Heart right ventricle (tissue), 16 donors: ENCODE data around the gene LAMC2. TPM values are rescaled to one million over a fixed set of nuclear protein-coding genes. Genes with fewer than 3 reads are reported as not detected.

Experiments
- ATAC-seq, 8 donors: fragments of 200-7000 bp; cut with Tn5 transposase; one replicate each; pipeline ENCODE4 v1.9.1; 2020; ENCODE audit warnings: mild to moderate bottlenecking in 8 of 8, moderate library complexity in 8 of 8, moderate number of reproducible peaks in 1 of 8
- DNase-seq, 2 donors: peaks; one replicate each; pipeline ENCODE4 v3.0.0-alpha.2; 2020
- H3K27ac ChIP-seq, 10 donors: fragments of 200-600 bp; sonication (generic) in 2 of 10; one replicate each; pipeline versions ENCODE4 v1.5.0 to v1.8.0; 2020 to 2022; ENCODE audit warnings: mild to moderate bottlenecking in 3 of 10
- H3K27me3 ChIP-seq, 7 donors: fragments of 200-600 bp; one replicate each; pipeline ENCODE4 v1.8.0; 2021 to 2022; ENCODE audit warnings: mild to moderate bottlenecking in 2 of 7
- H3K36me3 ChIP-seq, 9 donors: fragments of 200-600 bp; sonication (generic) in 1 of 9; one replicate each; pipeline versions ENCODE4 v1.5.0 to v1.8.0; 2020 to 2022; ENCODE audit warnings: mild to moderate bottlenecking in 2 of 9
- H3K4me1 ChIP-seq, 9 donors: fragments of 200-600 bp; sonication (generic) in 1 of 9; one replicate each; pipeline versions ENCODE4 v1.5.0 to v1.8.0; 2020 to 2022; ENCODE audit warnings: mild to moderate bottlenecking in 4 of 9
- H3K4me3 ChIP-seq, 10 donors: fragments of 200-600 bp; sonication (generic) in 2 of 10; one replicate each; pipeline versions ENCODE4 v1.5.0 to v1.8.0; 2020 to 2022; ENCODE audit warnings: mild to moderate bottlenecking in 7 of 10, moderate library complexity in 2 of 10
- H3K9me3 ChIP-seq, 11 donors: fragments of 200-600 bp in 10 of 11; sonication (generic) in 2 of 11; one replicate each; pipeline versions ENCODE4 v1.5.0 to v1.8.0; 2013 to 2022; ENCODE audit warnings: mild to moderate bottlenecking in 2 of 11, control low read depth in 1 of 11, moderate library complexity in 1 of 11
- CTCF ChIP-seq, 9 donors: fragments of 200-600 bp; sonication (generic) in 2 of 9; IDR thresholded peaks; one replicate each; pipeline versions ENCODE4 v1.5.0 to v1.8.0; 2021 to 2022; ENCODE audit warnings: antibody characterized with exemption in 9 of 9, mild to moderate bottlenecking in 5 of 9, moderate library complexity in 1 of 9
- WGBS, 2 donors: extraction: QIAGEN DNeasy Blood & Tissue Kit; methylation state at CpG; one replicate each; pipeline ENCODE4 v1.1.7; 2013; ENCODE audit warnings: inconsistent platforms in 1 of 2; 5-methylcytosine and 5-hydroxymethylcytosine counted together
- intact Hi-C, 10 donors: fragments of 100-400 bp; cut with DNase I; formaldehyde crosslinking; loops; one replicate each; pipeline versions ENCODE4 v1.11.1 to v1.14.2; 2022
- polyA plus RNA-seq, 2 donors: library from polyadenylated mRNA; stranded (reverse); fragments of 200-250 nt; gene quantifications; one replicate each; pipeline ENCODE4 v1.2.3, GENCODE V29; 2013
- total RNA-seq, 10 donors: library from RNA; stranded (reverse); fragmentation: NEBNext Ultra II Directional in 3 of 10; extraction: Animal tissue kit (Norgen Biotek cat#: 25700) in 3 of 10; gene quantifications; one replicate each; pipeline versions ENCODE4 v1.2.1 to v1.2.4, GENCODE V29; 2021 to 2023
- donor health status: Arrhythmogenic right ventricular cardiomyopathy.
- donor health status: ischemic (EF 13 %, LVEDD 7.1; RV severe dilation, severe dysfunction).
- donor health status: healthy with polysubstance abuse.
- donor health status: DM: no; HTN: yes; CAD: no.
- donor health status: DM: no; HTN: no; CAD: no.
- donor health status: ischemic (EF 25% LVEDD 6.9; RV normal size, moderate dysfunction).
- donor health status: ischemic (EF 25% LVEDD 5.7; RV mildly dilated, moderate dysfunction).
- donor health status: healthy.
- donor health status: DM: yes; HTN: yes; CAD: no.
- donor health status: Ischemic cardiomyopathy.
- donor health status: ischemic (EF 35%, LVEDD 5.7; RV mildly dilated, moderate dysfunction).
- donor health status: nonischemic (EF 11% LVEDD 7.7; RV severe dilation, severe dysfunction).
- donor health status: DM: yes; HTN: yes; CAD: no.
- donor health status: PGD.
- donor health status: ischemic (EF 29% LVEDD 5.4; RV normal size, mild dysfunction).
- donor health status: nonischemic (EF 23%, LVEDD 6.1; RV moderate dilation, normal function).

The LAMC2 gene
- total and polyA plus RNA-seq, 12 donors: 0.53 to 8.8 (median 1.6) TPM

DNA sequence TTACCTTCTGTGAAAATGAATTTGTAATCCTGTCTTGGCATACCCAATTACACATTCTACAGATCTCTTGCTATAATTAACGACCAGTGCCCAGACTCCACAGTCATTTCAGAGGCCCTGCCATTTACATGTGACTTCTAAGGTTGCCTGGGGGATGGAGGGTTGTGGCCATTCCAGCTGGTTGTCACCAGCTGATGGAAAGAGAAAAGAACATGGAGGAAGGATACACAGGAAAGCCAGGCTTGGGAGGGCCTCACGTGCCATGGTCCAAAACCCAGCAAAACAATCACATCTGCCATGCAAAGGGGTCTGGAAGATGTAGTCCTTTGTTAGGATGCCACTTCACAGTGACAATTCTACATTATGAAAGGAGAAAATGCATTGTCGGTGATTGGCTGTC is 59.3 kb downstream of the LAMC2 start:
- ATAC-seq (no peak), DNase-seq (no peak)
- intact Hi-C loops: no loop called here
- Histone ChIP-seq H3K36me3 (no peaks in the 10 kb centered on the region), H3K9me3 (peaks cover 0 to 4% (median 0%) of the 10 kb centered on the region in 11 donors), H3K27me3 (no peaks in the 10 kb centered on the region), H3K4me1 (peaks cover 0 to 58% (median 37%) of the 10 kb centered on the region in 9 donors), H3K4me3 (no peak overlapping the region), H3K27ac (peak overlapping the region in 4 of 10 donors; percentile 53 to 90 (median 73))
- WGBS, 2 donors: 94 to 95% methylated on average over 3 of the region's 3 CpGs
- TF ChIP-seq CTCF (IDR thresholded peaks at IDR 0.05): no peak

DNA sequence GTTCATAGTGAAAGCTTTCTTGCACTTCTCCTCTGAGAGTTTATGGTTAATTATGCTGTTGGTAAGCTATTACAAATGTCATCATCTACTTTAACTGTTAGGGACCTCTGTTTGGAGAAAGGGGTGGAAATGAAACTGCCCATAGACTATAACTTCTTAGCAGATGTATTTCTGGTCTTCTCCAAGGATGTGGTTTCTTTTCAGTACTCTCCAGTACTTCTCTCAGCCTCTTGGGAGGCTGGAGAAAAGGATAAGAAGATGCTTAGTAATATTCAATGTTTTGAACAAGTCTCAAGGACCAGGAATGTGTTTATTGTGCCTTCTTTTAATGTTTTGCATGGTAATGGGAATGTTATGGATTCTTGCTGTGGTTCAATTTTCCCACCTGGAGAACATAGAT is 60.4 kb downstream of the LAMC2 start:
- Histone ChIP-seq H3K4me3 (no peak overlapping the region), H3K4me1 (peaks cover 0 to 51% (median 29%) of the 10 kb centered on the region in 9 donors), H3K9me3 (peaks cover 0 to 8% (median 0%) of the 10 kb centered on the region in 11 donors), H3K27me3 (no peaks in the 10 kb centered on the region), H3K27ac (peak overlapping the region in 1 of 10 donors; percentile 82), H3K36me3 (no peaks in the 10 kb centered on the region)
- DNase-seq (no peak), ATAC-seq (no peak)
- no peak for TF ChIP-seq CTCF (IDR thresholded peaks at IDR 0.05)
- intact Hi-C loops: loop anchor here in 1 of 10 donors (2.0 kb wide), 1 partner anchor 20 kb away; no protein-coding TSS in a partner anchor

GRCh38 chr1:183247066-183247465 is 61.0 kb downstream of the LAMC2 start:
- H3K27me3 ChIP-seq: no peaks in the 10 kb centered on the region
- peaks cover 0 to 8% (median 0%) of the 10 kb centered on the region in 11 donors for H3K9me3 ChIP-seq
- intact Hi-C loops: loop anchor here in 1 of 10 donors (2.0 kb wide), 1 partner anchor 20 kb away; no protein-coding TSS in a partner anchor
- H3K36me3 ChIP-seq: no peaks in the 10 kb centered on the region
- TF ChIP-seq CTCF (IDR thresholded peaks at IDR 0.05): no peak
- H3K4me3 ChIP-seq: no peak overlapping the region
- DNase-seq (no peak), ATAC-seq (no peak)
- no peak overlapping the region for H3K27ac ChIP-seq
- WGBS, 2 donors: 94% methylated on average over 11 of the region's 11 CpGs
- H3K4me1 ChIP-seq: peaks cover 0 to 45% (median 22%) of the 10 kb centered on the region in 9 donors

GRCh38 chr1:183247484-183247883 is 61.4 kb downstream of the LAMC2 start:
- Histone ChIP-seq H3K36me3 (no peaks in the 10 kb centered on the region), H3K27ac (no peak overlapping the region), H3K4me3 (no peak overlapping the region), H3K27me3 (no peaks in the 10 kb centered on the region), H3K4me1 (peaks cover 0 to 41% (median 19%) of the 10 kb centered on the region in 9 donors), H3K9me3 (peaks cover 0 to 8% (median 0%) of the 10 kb centered on the region in 11 donors)
- WGBS, 2 donors: 94 to 97% methylated on average over 3 of the region's 3 CpGs
- no peak for TF ChIP-seq CTCF (IDR thresholded peaks at IDR 0.05)
- intact Hi-C loops: loop anchor here in 1 of 10 donors (2.0 kb wide), 1 partner anchor 19 kb away; no protein-coding TSS in a partner anchor
- no peak for ATAC-seq
- no peak for DNase-seq
